Type B pancreatic cell (in vitro differentiated cells): ENCODE data around the gene RAD51. TPM values are rescaled to one million over a fixed set of nuclear protein-coding genes. Genes with fewer than 3 reads are reported as not detected.

Experiments
- DNase-seq: peaks from one replicate; pipeline ENCODE4 v3.0.0; 2021; ENCODE audit warnings: mixed read lengths; ENCODE audit not compliant: unreplicated experiment; ENCODE audit errors: extremely low spot score
- H3K27ac Mint-ChIP-seq: 2 replicates; pipeline ENCODE4 v1.8.0; 2021; ENCODE audit warnings: mild to moderate bottlenecking, mixed read lengths
- H3K27me3 Mint-ChIP-seq: 2 replicates; pipeline ENCODE4 v1.8.0; 2021; ENCODE audit warnings: mixed read lengths
- H3K36me3 Mint-ChIP-seq: 2 replicates; pipeline ENCODE4 v1.8.0; 2021; ENCODE audit warnings: mixed read lengths
- H3K4me1 Mint-ChIP-seq: one replicate; pipeline ENCODE4 v1.8.0; 2021; ENCODE audit warnings: mixed read lengths; ENCODE audit not compliant: unreplicated experiment
- H3K4me3 Mint-ChIP-seq: 2 replicates; pipeline ENCODE4 v1.8.0; 2021; ENCODE audit warnings: mild to moderate bottlenecking, mixed read lengths
- H3K9me3 Mint-ChIP-seq: 2 replicates; pipeline ENCODE4 v1.8.0; 2021; ENCODE audit warnings: mixed read lengths
- total RNA-seq: library from RNA; stranded (reverse); gene quantifications from 2 replicates; pipeline ENCODE4 v1.2.1, GENCODE V29; 2021; ENCODE audit warnings: low replicate concordance
- TF ChIP-seq, protein P1 (sequence below): fragments of 200-600 bp; sonication (generic); conservative IDR thresholded peaks from 2 replicates; pipeline ENCODE4 v1.5.0; 2021; ENCODE audit warnings: antibody characterized with exemption, mild to moderate bottlenecking

RAD51 gene
- total RNA-seq, 1 donor from 2014 or later, result 20.5 TPM

DNA sequence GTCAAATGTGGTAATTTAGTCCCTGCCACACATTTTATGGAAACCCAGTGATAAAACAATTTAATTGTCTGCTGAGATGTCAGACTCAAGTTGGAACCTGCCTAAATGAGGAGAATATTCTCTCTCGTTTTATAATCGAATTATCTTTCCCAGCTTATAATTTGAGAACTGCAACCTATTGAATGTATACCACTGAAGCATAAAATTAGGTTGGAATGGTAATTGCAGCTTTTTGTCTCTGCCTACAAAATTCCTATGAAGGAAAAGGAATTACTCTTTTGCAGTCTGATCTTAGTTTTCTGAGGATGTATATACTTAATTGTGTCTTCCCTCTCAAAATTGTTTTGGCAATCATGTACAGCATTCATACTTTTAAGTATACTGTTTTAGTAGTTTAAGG is 28.9 kb downstream of the RAD51 start:
- TF ChIP-seq, protein P1, sequence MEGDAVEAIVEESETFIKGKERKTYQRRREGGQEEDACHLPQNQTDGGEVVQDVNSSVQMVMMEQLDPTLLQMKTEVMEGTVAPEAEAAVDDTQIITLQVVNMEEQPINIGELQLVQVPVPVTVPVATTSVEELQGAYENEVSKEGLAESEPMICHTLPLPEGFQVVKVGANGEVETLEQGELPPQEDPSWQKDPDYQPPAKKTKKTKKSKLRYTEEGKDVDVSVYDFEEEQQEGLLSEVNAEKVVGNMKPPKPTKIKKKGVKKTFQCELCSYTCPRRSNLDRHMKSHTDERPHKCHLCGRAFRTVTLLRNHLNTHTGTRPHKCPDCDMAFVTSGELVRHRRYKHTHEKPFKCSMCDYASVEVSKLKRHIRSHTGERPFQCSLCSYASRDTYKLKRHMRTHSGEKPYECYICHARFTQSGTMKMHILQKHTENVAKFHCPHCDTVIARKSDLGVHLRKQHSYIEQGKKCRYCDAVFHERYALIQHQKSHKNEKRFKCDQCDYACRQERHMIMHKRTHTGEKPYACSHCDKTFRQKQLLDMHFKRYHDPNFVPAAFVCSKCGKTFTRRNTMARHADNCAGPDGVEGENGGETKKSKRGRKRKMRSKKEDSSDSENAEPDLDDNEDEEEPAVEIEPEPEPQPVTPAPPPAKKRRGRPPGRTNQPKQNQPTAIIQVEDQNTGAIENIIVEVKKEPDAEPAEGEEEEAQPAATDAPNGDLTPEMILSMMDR, result no peak
- peaks cover 5% of the 10 kb centered on the region for H3K36me3 Mint-ChIP-seq
- H3K27ac Mint-ChIP-seq, result no peak overlapping the region
- H3K27me3 Mint-ChIP-seq, result no peaks in the 10 kb centered on the region
- H3K4me1 Mint-ChIP-seq, result no peaks in the 10 kb centered on the region
- no peaks in the 10 kb centered on the region for H3K9me3 Mint-ChIP-seq
- no peak for DNase-seq
- no peak overlapping the region for H3K4me3 Mint-ChIP-seq

DNA sequence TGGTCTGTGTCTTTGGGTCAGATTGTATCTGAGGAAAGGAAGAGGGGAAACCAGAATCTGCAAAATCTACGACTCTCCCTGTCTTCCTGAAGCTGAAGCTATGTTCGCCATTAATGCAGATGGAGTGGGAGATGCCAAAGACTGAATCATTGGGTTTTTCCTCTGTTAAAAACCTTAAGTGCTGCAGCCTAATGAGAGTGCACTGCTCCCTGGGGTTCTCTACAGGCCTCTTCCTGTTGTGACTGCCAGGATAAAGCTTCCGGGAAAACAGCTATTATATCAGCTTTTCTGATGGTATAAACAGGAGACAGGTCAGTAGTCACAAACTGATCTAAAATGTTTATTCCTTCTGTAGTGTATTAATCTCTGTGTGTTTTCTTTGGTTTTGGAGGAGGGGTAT is 36.1 kb downstream of the RAD51 start:
- no peak for DNase-seq
- Mint-ChIP-seq H3K27ac (no peak overlapping the region), H3K4me1 (no peaks in the 10 kb centered on the region), H3K36me3 (peaks cover 16% of the 10 kb centered on the region), H3K27me3 (no peaks in the 10 kb centered on the region), H3K4me3 (no peak overlapping the region), H3K9me3 (no peaks in the 10 kb centered on the region)
- TF ChIP-seq, protein P1, result no peak

DNA sequence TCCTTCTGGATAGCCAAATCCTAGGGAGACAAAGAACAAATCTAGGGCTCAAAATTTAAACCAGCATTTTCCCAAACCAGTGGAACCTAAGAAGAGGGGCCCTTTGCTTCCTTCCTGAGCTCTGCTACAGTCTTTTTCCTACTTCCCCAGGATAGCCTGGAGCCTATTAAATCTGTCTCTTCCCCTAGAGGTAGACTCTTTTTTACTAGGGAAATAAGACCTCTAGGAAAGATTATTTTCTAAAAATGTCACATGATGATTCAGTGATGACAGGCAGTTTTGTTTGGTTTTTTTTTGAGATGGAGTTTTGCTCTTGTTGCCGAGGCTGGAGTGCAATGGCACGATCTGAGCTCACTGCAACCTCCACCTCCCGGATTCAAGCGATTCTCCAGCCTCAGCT is 41.6 kb downstream of the RAD51 start:
- Mint-ChIP-seq H3K27me3 (no peaks in the 10 kb centered on the region), H3K36me3 (peaks cover 3% of the 10 kb centered on the region), H3K27ac (no peak overlapping the region), H3K4me1 (no peaks in the 10 kb centered on the region), H3K4me3 (no peak overlapping the region), H3K9me3 (no peaks in the 10 kb centered on the region)
- no peak for DNase-seq
- TF ChIP-seq, protein P1, result no peak

DNA sequence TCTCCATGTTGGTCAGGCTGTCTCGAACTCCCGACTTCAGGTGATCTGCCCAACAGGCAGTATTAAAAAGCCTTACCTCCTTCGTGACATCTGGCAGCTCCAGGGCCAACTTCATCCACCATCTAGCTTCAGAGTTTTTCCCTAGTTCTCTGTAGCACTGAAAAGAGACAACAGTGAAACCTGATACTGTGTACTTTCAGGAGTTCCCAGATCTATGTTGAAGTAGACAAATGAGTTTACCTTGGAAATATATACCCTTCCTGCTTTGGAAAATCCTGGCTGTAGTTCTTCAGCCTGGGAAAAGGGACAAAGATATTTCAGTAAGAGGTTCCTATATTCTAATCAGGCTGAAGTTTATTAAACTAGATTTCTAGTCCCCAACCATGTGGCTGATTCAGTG is 42.1 kb downstream of the RAD51 start:
- no peaks in the 10 kb centered on the region for H3K9me3 Mint-ChIP-seq
- H3K4me3 Mint-ChIP-seq, result no peak overlapping the region
- no peaks in the 10 kb centered on the region for H3K4me1 Mint-ChIP-seq
- TF ChIP-seq, protein P1, result no peak
- no peak for DNase-seq
- H3K27ac Mint-ChIP-seq, result no peak overlapping the region
- peaks cover 3% of the 10 kb centered on the region for H3K36me3 Mint-ChIP-seq
- H3K27me3 Mint-ChIP-seq, result no peaks in the 10 kb centered on the region

DNA sequence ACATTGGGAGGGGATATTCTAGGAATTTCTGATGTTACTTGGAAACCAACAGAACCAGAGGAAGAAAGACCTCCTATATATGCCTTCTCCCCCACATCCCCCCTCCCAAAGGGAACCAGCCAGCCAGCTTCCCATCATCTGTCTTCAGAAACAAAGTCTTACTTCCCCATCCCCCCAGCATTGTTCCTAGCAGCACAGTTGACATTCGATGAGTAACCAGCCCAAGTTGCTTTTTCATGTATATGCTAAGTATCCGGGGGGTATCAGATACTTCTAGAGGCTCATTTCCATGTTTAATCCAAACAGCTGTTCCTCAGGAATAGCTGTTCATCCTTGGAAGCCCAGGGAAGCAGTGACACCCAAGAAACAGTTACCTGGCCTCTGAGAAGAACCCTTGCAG is 44.1 kb downstream of the RAD51 start:
- Mint-ChIP-seq H3K9me3 (no peaks in the 10 kb centered on the region), H3K27ac (no peak overlapping the region), H3K4me1 (peaks cover 4% of the 10 kb centered on the region), H3K36me3 (peaks cover 3% of the 10 kb centered on the region), H3K27me3 (no peaks in the 10 kb centered on the region), H3K4me3 (no peak overlapping the region)
- DNase-seq, result no peak
- TF ChIP-seq, protein P1, result no peak

DNA sequence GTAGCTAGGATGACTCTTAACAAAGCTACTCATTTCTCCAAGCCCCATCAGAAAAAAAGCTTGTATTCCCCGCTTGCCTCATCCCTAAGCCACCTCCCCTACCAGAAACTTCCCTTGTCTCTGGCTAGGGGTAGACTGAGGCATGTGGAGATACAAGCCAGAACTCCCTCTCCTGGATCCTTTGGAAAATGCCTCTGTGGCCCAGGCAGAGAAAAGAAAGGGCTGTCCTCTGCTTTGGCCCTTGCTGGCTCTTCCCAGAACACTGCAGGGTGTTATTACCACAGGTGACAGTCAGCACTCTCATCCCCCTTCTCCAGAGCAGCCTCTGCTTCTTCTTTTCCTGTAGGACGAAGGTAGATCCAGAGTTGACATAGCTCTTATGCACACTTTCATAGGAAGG is 44.9 kb downstream of the RAD51 start:
- no peak overlapping the region for H3K4me3 Mint-ChIP-seq
- DNase-seq, result no peak
- no peaks in the 10 kb centered on the region for H3K9me3 Mint-ChIP-seq
- H3K4me1 Mint-ChIP-seq, result peaks cover 6% of the 10 kb centered on the region
- peaks cover 3% of the 10 kb centered on the region for H3K36me3 Mint-ChIP-seq
- no peaks in the 10 kb centered on the region for H3K27me3 Mint-ChIP-seq
- no peak overlapping the region for H3K27ac Mint-ChIP-seq
- TF ChIP-seq, protein P1, result no peak
